OCI-LY3 (cell line): Measurements from ENCODE around the gene FAM149B1.

Source experiments
- H2AFZ ChIP-seq: fragments of 200-600, 300-600 bp; shearing (Covaris generic); 2 replicates; pipeline ENCODE4 v1.6.0; 2014; ENCODE audit warnings: antibody characterized with exemption, low read depth, low read length
- H3K27ac ChIP-seq: fragments of 200-600, 300-600 bp; sonication (generic); 2 replicates; pipeline ENCODE4 v1.5.1; 2014; ENCODE audit warnings: mild to moderate bottlenecking, low read length, moderate library complexity, mixed read lengths
- H3K27me3 ChIP-seq: fragments of 200-600, 300-600 bp; sonication (generic); 2 replicates; pipeline ENCODE4 v1.6.1; 2014; ENCODE audit warnings: low read depth, low read length, mixed read lengths
- H3K36me3 ChIP-seq: fragments of 200-600, 300-600 bp; sonication (generic); replicated peaks from 2 replicates; pipeline ENCODE3; 2014; ENCODE audit warnings: low read depth, low read length, mixed read lengths
- H3K4me1 ChIP-seq: fragments of 300-600, 200-600 bp; sonication (generic); 2 replicates; pipeline ENCODE4 v1.6.1; 2014; ENCODE audit warnings: low read length, mixed read lengths
- H3K4me2 ChIP-seq: fragments of 200-600, 300-600 bp; sonication (generic); 2 replicates; pipeline ENCODE4 v1.6.1; 2014; ENCODE audit warnings: low read length, mixed read lengths
- H3K4me3 ChIP-seq: fragments of 300-600, 200-600 bp; sonication (generic); 2 replicates; pipeline ENCODE4 v1.5.1; 2014; ENCODE audit warnings: antibody characterized with exemption, mild to moderate bottlenecking, low read length, moderate library complexity
- H3K79me2 ChIP-seq: fragments of 300-600, 200-600 bp; shearing (Covaris generic); 2 replicates; pipeline ENCODE4 v1.6.1; 2014; ENCODE audit warnings: mild to moderate bottlenecking, low read length, mixed read lengths
- H3K9ac ChIP-seq: fragments of 300-600, 200-600 bp; shearing (Covaris generic); 2 replicates; pipeline ENCODE4 v1.6.0; 2014; ENCODE audit warnings: mild to moderate bottlenecking, low read length, moderate library complexity
- H3K9me3 ChIP-seq: fragments of 200-600, 300-600 bp; shearing (Covaris generic); 2 replicates; pipeline ENCODE4 v1.6.1; 2014; ENCODE audit warnings: low read length, mixed read lengths; ENCODE audit not compliant: insufficient read depth
- H4K20me1 ChIP-seq: fragments of 200-600, 300-600 bp; sonication (generic); 2 replicates; pipeline ENCODE4 v1.6.1; 2016; ENCODE audit warnings: low read length, mixed read lengths; ENCODE audit not compliant: insufficient read depth
- CTCF ChIP-seq: fragments of 200-600, 300-600 bp; sonication (generic); IDR thresholded peaks from 2 replicates; pipeline ENCODE4 v1.5.1; 2014; ENCODE audit warnings: antibody characterized with exemption, low read length, low read depth
- EZH2phosphoT487 ChIP-seq: fragments of 200-600 bp; shearing (Covaris generic); IDR thresholded peaks from 2 replicates; pipeline ENCODE4 v1.6.1; 2018; ENCODE audit warnings: antibody characterized with exemption, mixed run types, low read depth

The FAM149B1 gene

GRCh38 chr10:73219384-73219783, 51.5 kb downstream of the FAM149B1 start:
- Histone ChIP-seq H2AFZ (no peak overlapping the region), H3K4me2 (no peak overlapping the region), H3K36me3 (peaks cover 9% of the 10 kb centered on the region), H3K27me3 (no peaks in the 10 kb centered on the region), H3K4me3 (no peak overlapping the region), H3K9ac (no peak overlapping the region), H3K4me1 (no peaks in the 10 kb centered on the region), H3K9me3 (no peaks in the 10 kb centered on the region), H4K20me1 (no peaks in the 10 kb centered on the region), H3K79me2 (no peaks in the 10 kb centered on the region), H3K27ac (no peak overlapping the region)
- TF ChIP-seq EZH2phosphoT487 = no peak
- TF ChIP-seq CTCF = no peak

GRCh38 chr10:73220989-73221388, 53.1 kb downstream of the FAM149B1 start:
- H3K9me3 ChIP-seq = no peaks in the 10 kb centered on the region
- no peaks in the 10 kb centered on the region for H3K79me2 ChIP-seq
- H2AFZ ChIP-seq = no peak overlapping the region
- H4K20me1 ChIP-seq = no peaks in the 10 kb centered on the region
- H3K36me3 ChIP-seq = peaks cover 9% of the 10 kb centered on the region
- H3K4me2 ChIP-seq = no peak overlapping the region
- no peak overlapping the region for H3K27ac ChIP-seq
- no peaks in the 10 kb centered on the region for H3K4me1 ChIP-seq
- H3K4me3 ChIP-seq = no peak overlapping the region
- TF ChIP-seq CTCF (no peak), EZH2phosphoT487 (no peak)
- H3K27me3 ChIP-seq = no peaks in the 10 kb centered on the region
- H3K9ac ChIP-seq = no peak overlapping the region

GRCh38 chr10:73225518-73225917, 57.6 kb downstream of the FAM149B1 start:
- Histone ChIP-seq H3K4me3 (no peak overlapping the region), H3K4me2 (no peak overlapping the region), H3K79me2 (no peaks in the 10 kb centered on the region), H3K27ac (no peak overlapping the region), H3K4me1 (no peaks in the 10 kb centered on the region), H4K20me1 (no peaks in the 10 kb centered on the region), H3K27me3 (no peaks in the 10 kb centered on the region), H3K9me3 (no peaks in the 10 kb centered on the region), H2AFZ (no peak overlapping the region), H3K9ac (no peak overlapping the region), H3K36me3 (no peaks in the 10 kb centered on the region)
- no peak for TF ChIP-seq CTCF
- TF ChIP-seq EZH2phosphoT487 = no peak

GRCh38 chr10:73226663-73227062, 58.7 kb downstream of the FAM149B1 start:
- TF ChIP-seq EZH2phosphoT487 (no peak), CTCF (no peak)
- Histone ChIP-seq H3K4me2 (no peak overlapping the region), H3K79me2 (no peaks in the 10 kb centered on the region), H3K9me3 (no peaks in the 10 kb centered on the region), H2AFZ (no peak overlapping the region), H4K20me1 (no peaks in the 10 kb centered on the region), H3K27ac (no peak overlapping the region), H3K9ac (no peak overlapping the region), H3K27me3 (no peaks in the 10 kb centered on the region), H3K4me1 (no peaks in the 10 kb centered on the region), H3K4me3 (no peak overlapping the region), H3K36me3 (no peaks in the 10 kb centered on the region)
